ENCODE measurements around the gene DHX40. TPM values are rescaled to one million over a fixed set of nuclear protein-coding genes. Genes with fewer than 3 reads are reported as not detected.

DHX40 gene
- total and polyA plus RNA-seq, 2 of the 13 experiments (the other 11 are each of a cell fraction or from before 2014, with no cell fraction given), result 22.2 to 37.0 TPM

DNA sequence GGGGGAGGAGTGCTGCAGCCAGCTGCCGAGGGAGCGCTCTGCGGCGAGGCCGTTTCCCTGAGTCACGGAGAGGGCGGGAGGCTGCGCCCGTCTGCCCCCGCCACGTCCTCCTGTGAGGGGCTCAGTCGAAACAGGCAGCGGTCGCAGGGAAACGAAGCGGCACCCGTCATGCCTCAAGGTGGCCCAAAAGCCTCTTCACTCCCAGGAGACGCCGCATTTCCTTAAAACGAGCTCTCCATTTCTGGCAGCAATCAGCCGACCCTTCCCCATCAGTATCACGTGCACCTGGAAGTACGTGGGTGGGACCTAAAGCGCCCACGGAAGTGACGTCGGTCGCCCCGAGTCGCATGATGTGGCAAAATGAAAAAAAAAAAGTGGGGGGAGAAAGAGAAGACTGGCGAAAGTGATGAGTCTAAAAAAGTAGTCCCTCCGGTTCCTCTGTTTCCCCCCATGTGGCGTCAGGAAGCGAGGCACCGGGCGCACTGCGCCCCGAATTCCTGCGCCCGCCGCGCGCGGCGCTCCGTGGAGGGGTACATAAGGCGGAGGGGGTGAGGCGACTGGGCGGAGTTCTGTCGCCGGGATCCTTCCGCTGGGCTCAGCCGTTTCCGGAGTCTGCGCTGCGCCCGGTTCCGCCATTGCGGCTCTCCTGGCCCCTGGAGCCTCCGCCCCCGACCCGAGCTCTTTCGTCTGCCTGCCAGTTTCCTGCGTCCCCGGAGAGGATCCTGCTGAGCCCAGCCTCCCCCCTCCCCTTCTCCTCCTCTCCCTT is 54.1 kb downstream of the DHX40 start, which contains the start of gene CLTC (continued):
- TF ChIP-seq NFE2 (CRISPR knock-in tag; IDR thresholded peaks at IDR 0.05) (peak; percentile 90), ZSCAN30 (CRISPR knock-in tag; IDR thresholded peaks at IDR 0.05) (no peak), ZNF34 (CRISPR knock-in tag; IDR thresholded peaks at IDR 0.05; ENCODE audit: borderline replicate concordance) (peak; percentile 84), SIN3A (IDR thresholded peaks at IDR 0.05; ENCODE audit: borderline replicate concordance, low read depth, low read length) (peak; percentile 97), ZNF367 (CRISPR knock-in tag; IDR thresholded peaks at IDR 0.05; ENCODE audit: borderline replicate concordance) (no peak; the same call in 1 of the 2 replicates), HOXA5 (CRISPR knock-in tag; IDR thresholded peaks at IDR 0.05) (peak; percentile 86; the same call in 1 of the 2 replicates), ZFP36L2 (CRISPR knock-in tag; IDR thresholded peaks at IDR 0.05) (no peak; the same call in 1 of the 2 replicates), ZNF841 (CRISPR knock-in tag; IDR thresholded peaks at IDR 0.05; ENCODE audit: borderline replicate concordance) (peak; percentile 90), ELF4 (CRISPR knock-in tag; IDR thresholded peaks at IDR 0.05; ENCODE audit: borderline replicate concordance) (peak; percentile 97)
- TF ChIP-seq, protein P1, sequence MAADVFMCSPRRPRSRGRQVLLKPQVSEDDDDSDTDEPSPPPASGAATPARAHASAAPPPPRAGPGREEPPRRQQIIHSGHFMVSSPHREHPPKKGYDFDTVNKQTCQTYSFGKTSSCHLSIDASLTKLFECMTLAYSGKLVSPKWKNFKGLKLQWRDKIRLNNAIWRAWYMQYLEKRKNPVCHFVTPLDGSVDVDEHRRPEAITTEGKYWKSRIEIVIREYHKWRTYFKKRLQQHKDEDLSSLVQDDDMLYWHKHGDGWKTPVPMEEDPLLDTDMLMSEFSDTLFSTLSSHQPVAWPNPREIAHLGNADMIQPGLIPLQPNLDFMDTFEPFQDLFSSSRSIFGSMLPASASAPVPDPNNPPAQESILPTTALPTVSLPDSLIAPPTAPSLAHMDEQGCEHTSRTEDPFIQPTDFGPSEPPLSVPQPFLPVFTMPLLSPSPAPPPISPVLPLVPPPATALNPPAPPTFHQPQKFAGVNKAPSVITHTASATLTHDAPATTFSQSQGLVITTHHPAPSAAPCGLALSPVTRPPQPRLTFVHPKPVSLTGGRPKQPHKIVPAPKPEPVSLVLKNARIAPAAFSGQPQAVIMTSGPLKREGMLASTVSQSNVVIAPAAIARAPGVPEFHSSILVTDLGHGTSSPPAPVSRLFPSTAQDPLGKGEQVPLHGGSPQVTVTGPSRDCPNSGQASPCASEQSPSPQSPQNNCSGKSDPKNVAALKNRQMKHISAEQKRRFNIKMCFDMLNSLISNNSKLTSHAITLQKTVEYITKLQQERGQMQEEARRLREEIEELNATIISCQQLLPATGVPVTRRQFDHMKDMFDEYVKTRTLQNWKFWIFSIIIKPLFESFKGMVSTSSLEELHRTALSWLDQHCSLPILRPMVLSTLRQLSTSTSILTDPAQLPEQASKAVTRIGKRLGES (CRISPR knock-in tag; IDR thresholded peaks at IDR 0.05; ENCODE audit: borderline replicate concordance), result peak; percentile 74; the same call in 1 of the 2 replicates
- TF ChIP-seq, protein P2, sequence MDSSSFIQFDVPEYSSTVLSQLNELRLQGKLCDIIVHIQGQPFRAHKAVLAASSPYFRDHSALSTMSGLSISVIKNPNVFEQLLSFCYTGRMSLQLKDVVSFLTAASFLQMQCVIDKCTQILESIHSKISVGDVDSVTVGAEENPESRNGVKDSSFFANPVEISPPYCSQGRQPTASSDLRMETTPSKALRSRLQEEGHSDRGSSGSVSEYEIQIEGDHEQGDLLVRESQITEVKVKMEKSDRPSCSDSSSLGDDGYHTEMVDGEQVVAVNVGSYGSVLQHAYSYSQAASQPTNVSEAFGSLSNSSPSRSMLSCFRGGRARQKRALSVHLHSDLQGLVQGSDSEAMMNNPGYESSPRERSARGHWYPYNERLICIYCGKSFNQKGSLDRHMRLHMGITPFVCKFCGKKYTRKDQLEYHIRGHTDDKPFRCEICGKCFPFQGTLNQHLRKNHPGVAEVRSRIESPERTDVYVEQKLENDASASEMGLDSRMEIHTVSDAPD (CRISPR knock-in tag; IDR thresholded peaks at IDR 0.05), result no peak
- TF ChIP-seq, protein P3, sequence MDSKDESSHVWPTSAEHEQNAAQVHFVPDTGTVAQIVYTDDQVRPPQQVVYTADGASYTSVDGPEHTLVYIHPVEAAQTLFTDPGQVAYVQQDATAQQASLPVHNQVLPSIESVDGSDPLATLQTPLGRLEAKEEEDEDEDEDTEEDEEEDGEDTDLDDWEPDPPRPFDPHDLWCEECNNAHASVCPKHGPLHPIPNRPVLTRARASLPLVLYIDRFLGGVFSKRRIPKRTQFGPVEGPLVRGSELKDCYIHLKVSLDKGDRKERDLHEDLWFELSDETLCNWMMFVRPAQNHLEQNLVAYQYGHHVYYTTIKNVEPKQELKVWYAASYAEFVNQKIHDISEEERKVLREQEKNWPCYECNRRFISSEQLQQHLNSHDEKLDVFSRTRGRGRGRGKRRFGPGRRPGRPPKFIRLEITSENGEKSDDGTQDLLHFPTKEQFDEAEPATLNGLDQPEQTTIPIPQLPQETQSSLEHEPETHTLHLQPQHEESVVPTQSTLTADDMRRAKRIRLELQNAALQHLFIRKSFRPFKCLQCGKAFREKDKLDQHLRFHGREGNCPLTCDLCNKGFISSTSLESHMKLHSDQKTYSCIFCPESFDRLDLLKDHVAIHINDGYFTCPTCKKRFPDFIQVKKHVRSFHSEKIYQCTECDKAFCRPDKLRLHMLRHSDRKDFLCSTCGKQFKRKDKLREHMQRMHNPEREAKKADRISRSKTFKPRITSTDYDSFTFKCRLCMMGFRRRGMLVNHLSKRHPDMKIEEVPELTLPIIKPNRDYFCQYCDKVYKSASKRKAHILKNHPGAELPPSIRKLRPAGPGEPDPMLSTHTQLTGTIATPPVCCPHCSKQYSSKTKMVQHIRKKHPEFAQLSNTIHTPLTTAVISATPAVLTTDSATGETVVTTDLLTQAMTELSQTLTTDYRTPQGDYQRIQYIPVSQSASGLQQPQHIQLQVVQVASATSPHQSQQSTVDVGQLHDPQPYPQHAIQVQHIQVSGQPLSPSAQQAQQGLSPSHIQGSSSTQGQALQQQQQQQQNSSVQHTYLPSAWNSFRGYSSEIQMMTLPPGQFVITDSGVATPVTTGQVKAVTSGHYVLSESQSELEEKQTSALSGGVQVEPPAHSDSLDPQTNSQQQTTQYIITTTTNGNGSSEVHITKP (CRISPR knock-in tag; IDR thresholded peaks at IDR 0.05; ENCODE audit: low read depth), result peak; percentile 72
- TF ChIP-seq, protein P4, sequence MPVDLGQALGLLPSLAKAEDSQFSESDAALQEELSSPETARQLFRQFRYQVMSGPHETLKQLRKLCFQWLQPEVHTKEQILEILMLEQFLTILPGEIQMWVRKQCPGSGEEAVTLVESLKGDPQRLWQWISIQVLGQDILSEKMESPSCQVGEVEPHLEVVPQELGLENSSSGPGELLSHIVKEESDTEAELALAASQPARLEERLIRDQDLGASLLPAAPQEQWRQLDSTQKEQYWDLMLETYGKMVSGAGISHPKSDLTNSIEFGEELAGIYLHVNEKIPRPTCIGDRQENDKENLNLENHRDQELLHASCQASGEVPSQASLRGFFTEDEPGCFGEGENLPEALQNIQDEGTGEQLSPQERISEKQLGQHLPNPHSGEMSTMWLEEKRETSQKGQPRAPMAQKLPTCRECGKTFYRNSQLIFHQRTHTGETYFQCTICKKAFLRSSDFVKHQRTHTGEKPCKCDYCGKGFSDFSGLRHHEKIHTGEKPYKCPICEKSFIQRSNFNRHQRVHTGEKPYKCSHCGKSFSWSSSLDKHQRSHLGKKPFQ (CRISPR knock-in tag; IDR thresholded peaks at IDR 0.05; ENCODE audit: insufficient replicate concordance), result peak; percentile 87
- TF ChIP-seq, protein P5, sequence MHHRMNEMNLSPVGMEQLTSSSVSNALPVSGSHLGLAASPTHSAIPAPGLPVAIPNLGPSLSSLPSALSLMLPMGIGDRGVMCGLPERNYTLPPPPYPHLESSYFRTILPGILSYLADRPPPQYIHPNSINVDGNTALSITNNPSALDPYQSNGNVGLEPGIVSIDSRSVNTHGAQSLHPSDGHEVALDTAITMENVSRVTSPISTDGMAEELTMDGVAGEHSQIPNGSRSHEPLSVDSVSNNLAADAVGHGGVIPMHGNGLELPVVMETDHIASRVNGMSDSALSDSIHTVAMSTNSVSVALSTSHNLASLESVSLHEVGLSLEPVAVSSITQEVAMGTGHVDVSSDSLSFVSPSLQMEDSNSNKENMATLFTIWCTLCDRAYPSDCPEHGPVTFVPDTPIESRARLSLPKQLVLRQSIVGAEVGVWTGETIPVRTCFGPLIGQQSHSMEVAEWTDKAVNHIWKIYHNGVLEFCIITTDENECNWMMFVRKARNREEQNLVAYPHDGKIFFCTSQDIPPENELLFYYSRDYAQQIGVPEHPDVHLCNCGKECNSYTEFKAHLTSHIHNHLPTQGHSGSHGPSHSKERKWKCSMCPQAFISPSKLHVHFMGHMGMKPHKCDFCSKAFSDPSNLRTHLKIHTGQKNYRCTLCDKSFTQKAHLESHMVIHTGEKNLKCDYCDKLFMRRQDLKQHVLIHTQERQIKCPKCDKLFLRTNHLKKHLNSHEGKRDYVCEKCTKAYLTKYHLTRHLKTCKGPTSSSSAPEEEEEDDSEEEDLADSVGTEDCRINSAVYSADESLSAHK (CRISPR knock-in tag; IDR thresholded peaks at IDR 0.05; ENCODE audit: borderline replicate concordance), result no peak

Measured in HepG2 (cell line).